Ishikawa (cell line): ENCODE data around the gene MYLK.

ENCODE experiments used
- CEBPB ChIP-seq: IDR thresholded peaks from 2 replicates; pipeline ENCODE4 v1.6.1; 2012
- CREB1 ChIP-seq: IDR thresholded peaks from 2 replicates; pipeline ENCODE4 v1.6.1; 2012; ENCODE audit warnings: low read depth
- EGR1 ChIP-seq: IDR thresholded peaks from 2 replicates; pipeline ENCODE4 v1.6.1; 2012
- EP300 ChIP-seq: IDR thresholded peaks from 2 replicates; pipeline ENCODE4 v1.6.1; 2012; ENCODE audit warnings: borderline replicate concordance
- FOXM1 ChIP-seq: IDR thresholded peaks from 2 replicates; pipeline ENCODE4 v1.6.1; 2012; ENCODE audit warnings: low read depth, borderline replicate concordance
- MAX ChIP-seq: IDR thresholded peaks from 2 replicates; pipeline ENCODE4 v1.6.1; 2012
- NFIC ChIP-seq: IDR thresholded peaks from 2 replicates; pipeline ENCODE4 v1.6.1; 2012
- RAD21 ChIP-seq: IDR thresholded peaks from 2 replicates; pipeline ENCODE4 v1.6.1; 2012; ENCODE audit warnings: low read depth
- REST ChIP-seq: IDR thresholded peaks from 2 replicates; pipeline ENCODE4 v1.6.1; 2012; ENCODE audit warnings: low read depth, mild to moderate bottlenecking
- TAF1 ChIP-seq: IDR thresholded peaks from 2 replicates; pipeline ENCODE4 v1.6.1; 2012; ENCODE audit warnings: low read depth, mild to moderate bottlenecking
- TCF12 ChIP-seq: IDR thresholded peaks from 2 replicates; pipeline ENCODE4 v1.6.1; 2012; ENCODE audit warnings: low read depth
- TEAD4 ChIP-seq: IDR thresholded peaks from 2 replicates; pipeline ENCODE4 v1.6.1; 2012
- YY1 ChIP-seq: IDR thresholded peaks from 2 replicates; pipeline ENCODE4 v1.6.1; 2012; ENCODE audit warnings: low read depth
- ZBTB7A ChIP-seq: IDR thresholded peaks from 2 replicates; pipeline ENCODE4 v1.6.1; 2012; ENCODE audit warnings: low read depth
- TF ChIP-seq, protein P1 (sequence below): IDR thresholded peaks from 2 replicates; pipeline ENCODE4 v1.6.1; 2012

MYLK gene

DNA sequence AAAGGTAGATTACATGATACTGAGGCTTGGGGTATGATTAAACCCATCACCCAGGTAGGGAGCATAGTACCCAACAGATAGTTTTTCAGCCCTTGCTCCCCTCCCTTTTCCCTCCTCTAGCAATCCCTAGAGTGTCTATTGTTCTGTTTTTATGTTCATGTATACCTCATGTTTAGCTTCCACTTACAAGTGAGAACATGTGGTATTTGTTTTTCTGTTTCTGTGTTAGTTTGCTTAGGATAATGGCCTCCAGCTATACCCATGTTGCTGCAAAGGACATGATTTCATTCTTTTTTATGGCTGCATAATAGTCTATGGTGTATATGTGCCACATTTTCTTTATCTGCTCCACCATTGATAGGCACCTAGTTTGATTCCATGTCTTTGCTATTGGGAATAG lies 82.7 kb downstream of the MYLK start:
- TF ChIP-seq EGR1 (no peak), RAD21 (no peak), TCF12 (no peak), CREB1 (no peak)

- TF ChIP-seq ZBTB7A, result no peak
Measured at GRCh38 chr3:123800362-123800682, 83.8 kb downstream of the MYLK start.

DNA sequence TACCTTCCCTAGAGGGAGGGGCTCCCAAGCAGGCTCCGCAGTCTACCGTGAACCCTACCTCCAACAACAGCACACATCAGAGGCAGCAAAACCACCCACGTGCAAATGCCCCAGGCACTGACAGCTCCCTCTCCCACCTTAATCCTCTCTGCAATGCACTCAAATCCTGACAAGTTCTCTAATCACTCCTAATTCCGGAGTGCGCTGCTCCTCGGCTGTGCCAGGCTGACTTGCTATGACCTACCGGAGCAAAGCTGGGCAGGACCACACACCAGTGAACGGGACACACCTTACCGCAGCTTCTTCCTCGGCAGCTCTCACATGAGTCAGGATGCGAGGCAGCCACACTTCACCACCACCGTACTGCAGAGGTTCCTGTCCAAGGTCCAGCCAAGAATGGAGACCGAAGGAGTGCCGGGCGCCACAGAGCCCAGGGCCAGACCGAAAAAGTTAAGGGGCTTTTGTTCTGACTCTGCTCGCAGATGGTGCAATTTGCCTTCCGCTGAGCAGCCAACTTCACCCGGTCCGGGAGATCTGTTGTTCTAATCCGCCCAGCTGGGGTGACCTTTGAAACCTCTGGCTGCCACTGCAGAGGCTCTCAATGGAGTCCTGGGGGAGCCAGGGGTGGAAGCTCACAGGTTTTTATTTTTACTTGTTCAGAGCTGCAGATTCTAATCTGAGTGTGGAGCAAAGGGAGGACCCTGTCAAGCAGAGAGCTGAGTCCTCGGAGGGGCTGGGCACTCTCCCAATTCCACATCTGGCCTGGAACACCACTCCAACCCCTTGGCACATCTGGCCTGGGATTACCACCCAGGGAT lies 84.4 kb downstream of the MYLK start:
- TF ChIP-seq MAX (0 out of 2 replicates have a peak, but pooled peaks have one; percentile 16), YY1 (no peak), ZBTB7A (no peak), RAD21 (no peak)

- TF ChIP-seq CEBPB (no peak), CREB1 (no peak), TEAD4 (no peak), MAX (no peak), TCF12 (no peak), REST (no peak), YY1 (no peak), FOXM1 (no peak), RAD21 (no peak), EP300 (no peak)
- TF ChIP-seq, protein P1, sequence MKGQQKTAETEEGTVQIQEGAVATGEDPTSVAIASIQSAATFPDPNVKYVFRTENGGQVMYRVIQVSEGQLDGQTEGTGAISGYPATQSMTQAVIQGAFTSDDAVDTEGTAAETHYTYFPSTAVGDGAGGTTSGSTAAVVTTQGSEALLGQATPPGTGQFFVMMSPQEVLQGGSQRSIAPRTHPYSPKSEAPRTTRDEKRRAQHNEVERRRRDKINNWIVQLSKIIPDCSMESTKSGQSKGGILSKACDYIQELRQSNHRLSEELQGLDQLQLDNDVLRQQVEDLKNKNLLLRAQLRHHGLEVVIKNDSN, result no peak
Measured at GRCh38 chr3:123798550-123798949, 85.6 kb downstream of the MYLK start.

DNA sequence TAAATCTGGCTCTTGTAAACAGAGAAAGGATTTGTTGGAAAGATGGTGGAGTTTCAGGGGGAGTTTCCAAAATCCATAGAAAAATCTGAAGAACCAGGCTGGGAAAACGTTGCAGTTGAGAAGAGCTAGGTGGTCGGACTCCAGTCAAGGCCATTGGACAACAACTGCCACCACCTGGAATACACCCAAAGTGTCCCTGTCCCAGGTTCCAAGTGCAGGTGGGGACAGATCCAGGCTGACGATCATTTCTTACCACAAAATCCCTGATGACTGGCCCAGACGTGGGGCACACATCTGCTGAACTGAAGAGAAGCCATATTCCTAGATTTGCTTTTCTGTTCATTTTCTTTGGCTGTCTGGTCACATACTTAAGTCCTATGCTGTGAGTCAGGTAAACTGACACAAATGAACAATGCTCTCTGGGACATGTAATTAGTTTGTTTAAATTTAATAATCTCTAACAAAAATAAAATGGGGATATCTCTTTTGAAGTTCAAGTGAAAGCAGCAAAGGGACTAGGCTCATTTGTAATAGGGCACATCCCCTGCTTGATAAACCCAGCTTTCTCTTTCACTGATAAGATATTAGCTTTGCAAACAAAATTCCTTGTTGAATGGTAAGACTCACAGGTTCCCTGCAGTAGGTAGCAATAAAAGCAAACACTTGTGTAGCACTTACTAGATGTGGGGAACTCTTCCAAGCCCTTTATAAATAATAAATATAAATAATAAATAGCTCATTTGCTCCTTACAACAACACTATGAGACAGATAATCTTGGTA lies 88.5 kb downstream of the MYLK start:
- TF ChIP-seq EP300 (no peak), EGR1 (no peak), REST (no peak), CEBPB (no peak), RAD21 (no peak), CREB1 (no peak)

- TF ChIP-seq EGR1, result no peak
- no peak for TF ChIP-seq CEBPB
- no peak for TF ChIP-seq EP300
- TF ChIP-seq REST, result no peak
- TF ChIP-seq CREB1, result no peak
- TF ChIP-seq, protein P1, result no peak
- no peak for TF ChIP-seq ZBTB7A
- TF ChIP-seq FOXM1, result no peak
- TF ChIP-seq TEAD4, result no peak
- TF ChIP-seq YY1, result no peak
- no peak for TF ChIP-seq MAX
- no peak for TF ChIP-seq TAF1
- TF ChIP-seq NFIC, result no peak
Measured at GRCh38 chr3:123793425-123793824, 90.7 kb downstream of the MYLK start.
